ENCODE data around the gene NCK2. TPM values are rescaled to one million over a fixed set of nuclear protein-coding genes. Genes with fewer than 3 reads are reported as not detected.

Gene NCK2
- polyA plus RNA-seq, 1 of the 3 experiments (the other 2 are of a cell fraction): 42.8 TPM

DNA sequence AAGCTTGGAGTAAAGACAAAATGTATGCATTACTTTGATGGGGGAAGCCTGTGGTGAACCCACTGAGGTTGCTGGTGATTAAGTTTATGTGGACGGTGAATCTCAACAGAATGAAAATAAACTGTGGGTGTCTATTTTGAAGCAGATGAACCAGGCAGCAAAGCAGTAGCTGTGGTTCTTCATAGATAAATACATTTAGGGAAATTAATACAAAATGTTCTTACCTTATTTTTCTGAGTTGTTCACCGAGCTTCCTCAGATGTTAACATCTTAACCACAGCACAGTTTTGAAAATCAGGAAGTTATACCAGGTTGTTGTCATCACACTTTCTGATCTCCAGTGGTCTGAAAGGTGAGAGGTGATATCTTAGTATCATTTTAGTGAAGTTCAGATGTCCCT, 53.9 kb downstream of the NCK2 start:
- H4K20me1 ChIP-seq (ENCODE audit: insufficient read depth): peaks cover 62% of the 10 kb centered on the region
- 89% methylated on average over 2 of the region's 2 CpGs for WGBS (ENCODE audit: low lambda C conversion rate)
- no peak overlapping the region for H2AFZ ChIP-seq (ENCODE audit: low read depth)
- H3K4me2 ChIP-seq: no peak overlapping the region
- H3K4me3 ChIP-seq (ENCODE audit: low read depth in 2 of 2, low read length in 1 of 2): no peak overlapping the region
- peaks cover 30 to 45% of the 10 kb centered on the region in 2 experiments; a peak in 3 of 4 replicates for H3K4me1 ChIP-seq (ENCODE audit: control insufficient read depth in 1 of 2, insufficient read depth in 2 of 2, low read depth in 1 of 2, low read length in 1 of 2)
- POLR2A ChIA-PET: no interaction called here
- no peaks in the 10 kb centered on the region for H3F3A ChIP-seq (replicated peaks; ENCODE audit: insufficient read depth)
- no peaks in the 10 kb centered on the region for H3K36me3 ChIP-seq (replicated peaks in 1 of 2; ENCODE audit: control insufficient read depth in 1 of 2, insufficient read depth in 2 of 2, low read length in 1 of 2)
- CTCF ChIA-PET: no interaction called here
- H3K9me3 ChIP-seq: no peaks in the 10 kb centered on the region
- H3K9me2 ChIP-seq: no peaks in the 10 kb centered on the region
- peaks cover 82% of the 10 kb centered on the region for H3K79me2 ChIP-seq (ENCODE audit: insufficient read depth)
- no peak overlapping the region for H3K9ac ChIP-seq
- DNase-seq: no peak
- no peaks in the 10 kb centered on the region for H3K27me3 ChIP-seq (ENCODE audit: insufficient read depth)
- TF ChIP-seq, protein P1, sequence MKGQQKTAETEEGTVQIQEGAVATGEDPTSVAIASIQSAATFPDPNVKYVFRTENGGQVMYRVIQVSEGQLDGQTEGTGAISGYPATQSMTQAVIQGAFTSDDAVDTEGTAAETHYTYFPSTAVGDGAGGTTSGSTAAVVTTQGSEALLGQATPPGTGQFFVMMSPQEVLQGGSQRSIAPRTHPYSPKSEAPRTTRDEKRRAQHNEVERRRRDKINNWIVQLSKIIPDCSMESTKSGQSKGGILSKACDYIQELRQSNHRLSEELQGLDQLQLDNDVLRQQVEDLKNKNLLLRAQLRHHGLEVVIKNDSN (IDR thresholded peaks at IDR 0.05; ENCODE audit: borderline replicate concordance, low read depth): no peak
- TF ChIP-seq, protein P2, sequence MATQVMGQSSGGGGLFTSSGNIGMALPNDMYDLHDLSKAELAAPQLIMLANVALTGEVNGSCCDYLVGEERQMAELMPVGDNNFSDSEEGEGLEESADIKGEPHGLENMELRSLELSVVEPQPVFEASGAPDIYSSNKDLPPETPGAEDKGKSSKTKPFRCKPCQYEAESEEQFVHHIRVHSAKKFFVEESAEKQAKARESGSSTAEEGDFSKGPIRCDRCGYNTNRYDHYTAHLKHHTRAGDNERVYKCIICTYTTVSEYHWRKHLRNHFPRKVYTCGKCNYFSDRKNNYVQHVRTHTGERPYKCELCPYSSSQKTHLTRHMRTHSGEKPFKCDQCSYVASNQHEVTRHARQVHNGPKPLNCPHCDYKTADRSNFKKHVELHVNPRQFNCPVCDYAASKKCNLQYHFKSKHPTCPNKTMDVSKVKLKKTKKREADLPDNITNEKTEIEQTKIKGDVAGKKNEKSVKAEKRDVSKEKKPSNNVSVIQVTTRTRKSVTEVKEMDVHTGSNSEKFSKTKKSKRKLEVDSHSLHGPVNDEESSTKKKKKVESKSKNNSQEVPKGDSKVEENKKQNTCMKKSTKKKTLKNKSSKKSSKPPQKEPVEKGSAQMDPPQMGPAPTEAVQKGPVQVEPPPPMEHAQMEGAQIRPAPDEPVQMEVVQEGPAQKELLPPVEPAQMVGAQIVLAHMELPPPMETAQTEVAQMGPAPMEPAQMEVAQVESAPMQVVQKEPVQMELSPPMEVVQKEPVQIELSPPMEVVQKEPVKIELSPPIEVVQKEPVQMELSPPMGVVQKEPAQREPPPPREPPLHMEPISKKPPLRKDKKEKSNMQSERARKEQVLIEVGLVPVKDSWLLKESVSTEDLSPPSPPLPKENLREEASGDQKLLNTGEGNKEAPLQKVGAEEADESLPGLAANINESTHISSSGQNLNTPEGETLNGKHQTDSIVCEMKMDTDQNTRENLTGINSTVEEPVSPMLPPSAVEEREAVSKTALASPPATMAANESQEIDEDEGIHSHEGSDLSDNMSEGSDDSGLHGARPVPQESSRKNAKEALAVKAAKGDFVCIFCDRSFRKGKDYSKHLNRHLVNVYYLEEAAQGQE (IDR thresholded peaks at IDR 0.05; ENCODE audit: low read depth, low read length): no peak
- TF ChIP-seq GABPA (IDR thresholded peaks at IDR 0.05; ENCODE audit: low read depth) (no peak), RXRA (IDR thresholded peaks at IDR 0.05; ENCODE audit: borderline replicate concordance, low read depth) (no peak), TEAD4 (IDR thresholded peaks at IDR 0.05; ENCODE audit: borderline replicate concordance, insufficient read depth) (no peak), NRF1 (IDR thresholded peaks at IDR 0.05; ENCODE audit: low read depth, low read length) (no peak), SIN3A (IDR thresholded peaks at IDR 0.05; ENCODE audit: borderline replicate concordance, low read depth, low read length) (no peak), MEF2A (IDR thresholded peaks at IDR 0.05; ENCODE audit: borderline replicate concordance, low read depth) (no peak), FOSL2 (IDR thresholded peaks at IDR 0.05; ENCODE audit: borderline replicate concordance, low read depth) (no peak), GATA2 (CRISPR knock-in tag; IDR thresholded peaks at IDR 0.05) (no peak), NFIC (IDR thresholded peaks at IDR 0.05; ENCODE audit: borderline replicate concordance) (no peak), YY1 (IDR thresholded peaks at IDR 0.05; ENCODE audit: low read depth) (no peak), TCF12 (IDR thresholded peaks at IDR 0.05) (no peak)
- no peak overlapping the region for H3K27ac ChIP-seq (ENCODE audit: low read depth in 2 of 2, low read length in 1 of 2)

DNA sequence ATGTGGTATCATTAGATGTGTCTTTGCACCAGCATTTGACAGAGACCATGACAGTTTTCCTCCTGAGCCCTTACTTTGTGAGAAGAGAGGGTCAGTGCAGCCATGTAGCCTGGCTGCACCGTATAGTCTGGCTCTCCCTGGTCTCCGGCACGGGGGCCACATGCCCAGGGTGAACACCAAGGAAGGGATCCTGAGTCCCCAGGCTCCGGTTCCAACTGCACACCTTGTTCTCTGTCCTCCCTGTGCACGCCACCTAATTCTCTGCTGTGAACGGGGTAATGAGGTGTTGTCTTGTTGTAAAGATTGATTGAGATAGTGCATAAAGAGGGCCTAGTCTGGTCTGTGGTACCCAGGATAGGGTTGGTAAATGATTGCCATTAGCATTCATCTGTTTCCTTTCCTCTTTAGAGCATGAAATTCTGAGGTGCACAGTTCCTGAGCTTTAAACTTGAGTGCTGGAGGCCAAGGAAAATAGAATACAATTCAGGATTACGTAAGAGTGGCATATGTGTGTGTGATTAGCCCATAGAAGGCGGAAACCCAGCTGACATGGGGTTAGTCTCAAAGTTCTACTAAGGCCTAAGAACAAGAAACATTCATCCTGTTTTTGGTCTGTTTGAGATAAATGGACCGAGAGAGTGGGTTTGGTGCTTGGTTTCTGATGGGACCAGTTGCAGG, 55.5 kb downstream of the NCK2 start:
- no peak overlapping the region for H3K9ac ChIP-seq
- no peaks in the 10 kb centered on the region for H3K9me2 ChIP-seq
- H3K36me3 ChIP-seq (replicated peaks in 1 of 2; ENCODE audit: control insufficient read depth in 1 of 2, insufficient read depth in 2 of 2, low read length in 1 of 2): no peaks in the 10 kb centered on the region
- no peaks in the 10 kb centered on the region for H3F3A ChIP-seq (replicated peaks; ENCODE audit: insufficient read depth)
- ChIA-PET CTCF (no interaction called here), POLR2A (no interaction called here)
- no peak for TF ChIP-seq NFIC (IDR thresholded peaks at IDR 0.05; ENCODE audit: borderline replicate concordance)
- WGBS (ENCODE audit: low lambda C conversion rate): 97% methylated on average over 8 of the region's 9 CpGs
- peaks cover 40 to 59% of the 10 kb centered on the region in 2 experiments; a peak in 3 of 4 replicates for H3K4me1 ChIP-seq (ENCODE audit: control insufficient read depth in 1 of 2, insufficient read depth in 2 of 2, low read depth in 1 of 2, low read length in 1 of 2)
- no peaks in the 10 kb centered on the region for H3K9me3 ChIP-seq
- no peak overlapping the region for H3K27ac ChIP-seq (ENCODE audit: low read depth in 2 of 2, low read length in 1 of 2)
- H3K79me2 ChIP-seq (ENCODE audit: insufficient read depth): peaks cover 83% of the 10 kb centered on the region
- no peak overlapping the region for H3K4me2 ChIP-seq
- no peak overlapping the region for H2AFZ ChIP-seq (ENCODE audit: low read depth)
- no peak for DNase-seq
- no peak overlapping the region for H3K4me3 ChIP-seq (ENCODE audit: low read depth in 2 of 2, low read length in 1 of 2)
- peaks cover 74% of the 10 kb centered on the region for H4K20me1 ChIP-seq (ENCODE audit: insufficient read depth)
- no peaks in the 10 kb centered on the region for H3K27me3 ChIP-seq (ENCODE audit: insufficient read depth)

Data from SK-N-SH (cell line).